WTC11 (cell line): ENCODE data around the gene FAT2.

Experiments
- CTCF ChIP-seq: fragments of 200-600 bp; IDR thresholded peaks from 2 replicates; pipeline ENCODE4 v1.8.0; 2022; ENCODE audit warnings: antibody characterized with exemption
- ERG ChIP-seq: fragments of 250-450 bp; sonication (Bioruptor Pico); IDR thresholded peaks from 2 replicates; pipeline ENCODE4 v1.8.0; 2021; ENCODE audit warnings: mild to moderate bottlenecking
- JUN ChIP-seq: sonication (generic); formaldehyde crosslinking; IDR thresholded peaks from 2 replicates; pipeline ENCODE4 v1.8.0; 2023; ENCODE audit warnings: mild to moderate bottlenecking, missing genetic modification reagents
- KAT7 ChIP-seq: sonication (generic); formaldehyde crosslinking; IDR thresholded peaks from 2 replicates; pipeline ENCODE4 v1.8.1; 2023; ENCODE audit warnings: missing genetic modification reagents, mild to moderate bottlenecking, borderline replicate concordance
- TP53 ChIP-seq: sonication (generic); formaldehyde crosslinking; IDR thresholded peaks from 2 replicates; pipeline ENCODE4 v1.8.1; 2023; ENCODE audit warnings: mild to moderate bottlenecking, missing genetic modification reagents

- TF ChIP-seq KAT7 (CRISPR knock-in tag) = no peak
- no peak for TF ChIP-seq CTCF
- TF ChIP-seq TP53 (CRISPR knock-in tag) = no peak
- no peak for TF ChIP-seq ERG (CRISPR knock-in tag)
- TF ChIP-seq JUN (CRISPR knock-in tag) = no peak
Observed at GRCh38 chr5:151615431-151615830, 24.3 kb upstream of the FAT2 start.
